Measurements from ENCODE around the gene ZNF800.
"Not testable (repeated sequence)": the region's sequence is repeated elsewhere in the genome, so short reads cannot be mapped to it uniquely, and the experiment has no call there.

The ZNF800 gene, protein sequence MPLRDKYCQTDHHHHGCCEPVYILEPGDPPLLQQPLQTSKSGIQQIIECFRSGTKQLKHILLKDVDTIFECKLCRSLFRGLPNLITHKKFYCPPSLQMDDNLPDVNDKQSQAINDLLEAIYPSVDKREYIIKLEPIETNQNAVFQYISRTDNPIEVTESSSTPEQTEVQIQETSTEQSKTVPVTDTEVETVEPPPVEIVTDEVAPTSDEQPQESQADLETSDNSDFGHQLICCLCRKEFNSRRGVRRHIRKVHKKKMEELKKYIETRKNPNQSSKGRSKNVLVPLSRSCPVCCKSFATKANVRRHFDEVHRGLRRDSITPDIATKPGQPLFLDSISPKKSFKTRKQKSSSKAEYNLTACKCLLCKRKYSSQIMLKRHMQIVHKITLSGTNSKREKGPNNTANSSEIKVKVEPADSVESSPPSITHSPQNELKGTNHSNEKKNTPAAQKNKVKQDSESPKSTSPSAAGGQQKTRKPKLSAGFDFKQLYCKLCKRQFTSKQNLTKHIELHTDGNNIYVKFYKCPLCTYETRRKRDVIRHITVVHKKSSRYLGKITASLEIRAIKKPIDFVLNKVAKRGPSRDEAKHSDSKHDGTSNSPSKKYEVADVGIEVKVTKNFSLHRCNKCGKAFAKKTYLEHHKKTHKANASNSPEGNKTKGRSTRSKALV
- total RNA-seq: 113 to 149 (median 127) reads per million in 3 donors

DNA sequence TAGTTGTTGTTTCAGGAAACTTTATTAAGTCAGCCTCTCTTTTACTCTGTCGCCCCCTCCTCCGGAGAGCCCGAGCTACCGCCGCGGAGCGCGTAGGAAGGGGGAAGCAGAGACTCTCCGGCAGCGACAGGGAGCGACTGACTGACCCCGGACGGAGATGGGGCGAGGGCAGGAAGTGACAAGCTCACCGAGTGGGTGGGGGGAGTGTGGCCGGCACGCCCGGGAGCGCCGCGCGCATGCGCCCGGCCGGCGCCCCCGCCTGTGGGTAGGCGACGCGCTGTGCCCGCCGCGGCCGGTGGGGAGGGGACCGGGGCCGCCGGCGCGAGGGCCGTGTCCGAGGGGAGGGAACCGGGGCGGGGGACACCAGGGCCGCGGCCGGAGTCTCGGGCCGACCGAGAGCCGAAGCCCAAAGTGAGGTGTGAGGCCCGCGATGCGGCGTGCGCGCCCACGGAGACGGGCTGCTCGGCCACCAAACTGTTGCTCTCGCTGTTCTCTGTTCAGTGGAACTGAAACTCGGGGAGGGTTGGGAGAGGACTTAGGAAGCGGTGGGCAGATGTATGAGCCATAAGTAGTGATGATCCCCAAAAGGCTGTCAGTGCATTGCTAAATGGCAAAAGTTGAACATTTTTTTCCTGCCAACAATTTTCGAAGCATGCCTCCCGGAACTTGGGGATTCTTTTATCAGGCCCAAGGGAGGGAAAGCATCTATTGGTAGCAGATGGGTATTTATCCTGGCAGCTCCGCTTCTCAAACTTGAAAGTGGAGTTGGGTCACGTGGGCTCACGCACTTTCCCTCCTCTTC is at the start of gene ZNF800:
ZNF800 (minus strand) TSS at position 143 of the 802 bp plus-strand sequence. CDS start 1,151 bp downstream, outside the sequence.
- Histone ChIP-seq H3K36me3 (ENCODE audit: control insufficient read depth, insufficient read depth, low read length) (peaks cover 7% of the 10 kb centered on the region), H3K4me3 (ENCODE audit: insufficient read depth, low read depth, low read length, poor library complexity, severe bottlenecking) (peak within 1 kb of the TSS; percentile 99), H3K27me3 (replicated peaks; ENCODE audit: control insufficient read depth, insufficient read depth, low read length, poor library complexity, severe bottlenecking) (no peaks in the 10 kb centered on the region), H3K27ac (ENCODE audit: insufficient read depth, low read length, poor library complexity, severe bottlenecking) (peak within 1 kb of the TSS; percentile 93), H3K9me3 (ENCODE audit: control insufficient read depth, low read length) (no peaks in the 10 kb centered on the region), H3K4me1 (ENCODE audit: control insufficient read depth, insufficient read depth, low read length, poor library complexity, severe bottlenecking) (peaks cover 14% of the 10 kb centered on the region)
- peak; percentile 73 to 81 (median 74) for DNase-seq

DNA sequence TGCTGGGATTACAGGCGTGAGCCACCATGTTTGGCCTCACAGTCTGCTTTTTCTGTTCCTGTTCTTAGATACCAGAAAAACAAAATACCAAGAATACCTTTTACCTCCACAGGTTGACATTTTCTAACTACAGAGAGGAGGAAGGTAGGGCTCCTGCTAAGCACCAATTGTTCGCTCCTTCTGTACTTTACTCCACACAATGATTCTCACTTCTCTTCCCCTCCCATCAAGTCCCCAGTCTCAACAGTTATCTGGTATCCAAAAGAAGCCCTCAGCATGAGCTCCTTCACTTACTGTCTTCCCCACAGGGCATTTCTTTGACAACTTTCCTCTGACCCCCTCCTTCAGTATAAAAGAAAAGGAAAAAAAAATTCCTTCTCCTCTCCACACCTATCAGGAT is 47.7 kb upstream of the ZNF800 start:
- H3K36me3 ChIP-seq (ENCODE audit: control insufficient read depth, insufficient read depth, low read length): no peaks in the 10 kb centered on the region

DNA sequence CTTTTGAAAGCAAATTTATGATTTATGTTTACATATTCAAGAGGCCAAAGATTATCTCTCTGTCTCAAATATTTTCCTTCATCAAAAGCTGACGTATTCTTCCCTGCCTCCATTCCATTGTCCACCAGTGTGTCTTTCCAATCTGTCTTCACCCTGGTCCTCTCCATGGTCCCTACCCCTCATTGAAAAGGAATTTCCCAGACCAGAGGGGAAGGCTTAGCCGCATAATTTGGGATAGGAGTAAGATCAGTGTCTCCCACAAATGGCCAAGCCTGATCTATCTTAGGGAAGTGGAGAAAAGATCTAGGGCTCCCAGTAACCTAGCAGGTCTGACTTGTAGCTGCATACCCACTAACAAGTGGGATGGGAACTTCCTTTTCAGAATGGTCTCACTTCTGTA is 46.3 kb upstream of the ZNF800 start:
- no peaks in the 10 kb centered on the region for H3K36me3 ChIP-seq (ENCODE audit: control insufficient read depth, insufficient read depth, low read length)
- no peak for DNase-seq
- no peaks in the 10 kb centered on the region for H3K4me1 ChIP-seq (ENCODE audit: control insufficient read depth, insufficient read depth, low read length, poor library complexity, severe bottlenecking)
- no peaks in the 10 kb centered on the region for H3K9me3 ChIP-seq (ENCODE audit: control insufficient read depth, low read length)
- H3K27ac ChIP-seq (ENCODE audit: insufficient read depth, low read length, poor library complexity, severe bottlenecking): no peak overlapping the region
- H3K27me3 ChIP-seq (replicated peaks; ENCODE audit: control insufficient read depth, insufficient read depth, low read length, poor library complexity, severe bottlenecking): no peaks in the 10 kb centered on the region
- H3K4me3 ChIP-seq (ENCODE audit: insufficient read depth, low read depth, low read length, poor library complexity, severe bottlenecking): no peak overlapping the region

More for the DNA sequence above, 47.7 kb upstream of the ZNF800 start:
- Histone ChIP-seq H3K4me3 (ENCODE audit: insufficient read depth, low read depth, low read length, poor library complexity, severe bottlenecking) (no peak overlapping the region), H3K27ac (ENCODE audit: insufficient read depth, low read length, poor library complexity, severe bottlenecking) (no peak overlapping the region), H3K9me3 (ENCODE audit: control insufficient read depth, low read length) (no peaks in the 10 kb centered on the region), H3K27me3 (replicated peaks; ENCODE audit: control insufficient read depth, insufficient read depth, low read length, poor library complexity, severe bottlenecking) (no peaks in the 10 kb centered on the region), H3K4me1 (ENCODE audit: control insufficient read depth, insufficient read depth, low read length, poor library complexity, severe bottlenecking) (no peaks in the 10 kb centered on the region)
- no peak for DNase-seq

DNA sequence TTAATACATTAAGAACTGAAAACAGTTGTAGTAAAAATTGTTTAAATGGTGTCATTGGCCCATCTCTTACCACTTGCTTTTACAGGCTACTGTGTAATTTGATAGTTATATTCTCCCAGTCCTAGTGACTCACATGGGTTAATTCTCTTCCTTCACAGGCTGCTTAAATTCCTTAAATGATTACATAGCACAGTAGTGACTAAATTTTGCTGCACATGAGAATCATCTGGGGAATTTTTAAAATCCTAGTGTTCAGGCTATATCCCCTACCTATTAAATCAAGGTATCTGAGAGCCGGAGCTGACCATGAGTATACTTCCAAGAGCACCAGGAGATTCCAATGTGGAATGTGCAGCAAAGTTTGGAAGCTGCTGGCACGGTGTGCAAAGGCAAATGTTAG is 45.3 kb upstream of the ZNF800 start:
- H3K4me3 ChIP-seq (ENCODE audit: insufficient read depth, low read depth, low read length, poor library complexity, severe bottlenecking): no peak overlapping the region
- DNase-seq: no peak
- H3K27me3 ChIP-seq (replicated peaks; ENCODE audit: control insufficient read depth, insufficient read depth, low read length, poor library complexity, severe bottlenecking): no peaks in the 10 kb centered on the region
- H3K4me1 ChIP-seq (ENCODE audit: control insufficient read depth, insufficient read depth, low read length, poor library complexity, severe bottlenecking): no peaks in the 10 kb centered on the region
- H3K9me3 ChIP-seq (ENCODE audit: control insufficient read depth, low read length): no peaks in the 10 kb centered on the region
- H3K27ac ChIP-seq (ENCODE audit: insufficient read depth, low read length, poor library complexity, severe bottlenecking): no peak overlapping the region
- H3K36me3 ChIP-seq (ENCODE audit: control insufficient read depth, insufficient read depth, low read length): no peaks in the 10 kb centered on the region

DNA sequence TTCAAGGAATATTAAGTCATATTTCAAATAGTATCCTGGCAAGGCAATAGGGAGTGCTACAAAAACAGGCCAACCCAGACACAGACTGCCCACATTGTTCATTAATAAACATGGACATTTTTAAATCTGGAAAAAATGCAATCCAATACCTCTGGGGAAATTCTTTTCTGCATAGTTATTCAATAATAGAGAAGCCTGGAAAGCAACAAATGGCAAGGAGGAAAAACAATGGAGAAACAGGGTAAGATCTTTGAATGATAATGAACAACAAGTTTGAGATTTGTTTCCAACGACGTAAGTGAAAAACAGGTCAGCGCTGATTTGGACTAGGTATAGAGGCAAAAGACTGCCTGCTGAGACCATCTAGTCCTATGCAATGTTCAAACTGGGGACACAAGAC is 44.7 kb upstream of the ZNF800 start:
- Histone ChIP-seq H3K4me1 (ENCODE audit: control insufficient read depth, insufficient read depth, low read length, poor library complexity, severe bottlenecking) (no peaks in the 10 kb centered on the region), H3K9me3 (ENCODE audit: control insufficient read depth, low read length) (no peaks in the 10 kb centered on the region), H3K36me3 (ENCODE audit: control insufficient read depth, insufficient read depth, low read length) (no peaks in the 10 kb centered on the region), H3K27me3 (replicated peaks; ENCODE audit: control insufficient read depth, insufficient read depth, low read length, poor library complexity, severe bottlenecking) (no peaks in the 10 kb centered on the region), H3K4me3 (ENCODE audit: insufficient read depth, low read depth, low read length, poor library complexity, severe bottlenecking) (no peak overlapping the region), H3K27ac (ENCODE audit: insufficient read depth, low read length, poor library complexity, severe bottlenecking) (no peak overlapping the region)
- no peak for DNase-seq

DNA sequence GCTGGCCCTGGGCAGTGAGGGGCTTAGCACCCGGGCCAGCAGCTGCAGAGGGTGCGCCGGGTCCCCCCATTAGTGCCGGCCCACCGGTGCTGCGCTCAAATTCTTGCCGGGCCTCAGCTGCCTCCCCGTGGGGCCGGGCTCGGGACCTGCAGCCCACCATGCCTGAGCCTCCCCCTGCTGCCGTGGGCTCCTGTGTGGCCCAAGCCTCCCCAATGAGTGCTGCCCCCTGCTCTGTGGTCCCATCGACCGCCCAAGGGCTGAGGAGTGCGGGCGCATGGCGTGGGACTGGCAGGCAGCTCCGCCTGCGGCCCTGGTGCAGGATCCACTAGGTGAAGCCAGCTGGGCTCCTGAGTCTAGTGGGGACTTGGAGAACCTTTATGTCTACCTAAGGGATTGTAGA is 36.8 kb upstream of the ZNF800 start:
- H3K27me3 ChIP-seq (replicated peaks; ENCODE audit: control insufficient read depth, insufficient read depth, low read length, poor library complexity, severe bottlenecking); DNase-seq; H3K27ac ChIP-seq (ENCODE audit: insufficient read depth, low read length, poor library complexity, severe bottlenecking); H3K4me3 ChIP-seq (ENCODE audit: insufficient read depth, low read depth, low read length, poor library complexity, severe bottlenecking); H3K36me3 ChIP-seq (ENCODE audit: control insufficient read depth, insufficient read depth, low read length); H3K4me1 ChIP-seq (ENCODE audit: control insufficient read depth, insufficient read depth, low read length, poor library complexity, severe bottlenecking); H3K9me3 ChIP-seq (ENCODE audit: control insufficient read depth, low read length): not testable (repeated sequence)

DNA sequence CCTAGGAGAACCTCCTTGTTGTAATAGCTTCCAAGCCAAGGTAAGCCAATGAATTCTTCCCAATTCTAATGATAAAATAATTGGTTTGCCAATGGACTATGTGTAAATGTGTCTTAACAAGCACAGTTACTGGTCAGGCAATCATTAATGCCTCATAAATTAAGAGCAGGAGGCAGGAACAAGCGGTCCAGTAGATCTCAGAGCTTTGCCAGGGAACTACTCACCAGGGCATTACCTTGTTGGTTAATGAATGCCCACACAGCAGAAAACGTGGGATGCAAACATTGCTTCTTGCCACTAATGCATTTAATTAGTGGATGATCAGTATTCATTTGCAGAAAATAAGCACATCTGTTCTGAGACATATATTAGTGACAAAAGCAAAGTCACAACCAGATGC is 26.7 kb upstream of the ZNF800 start:
- Histone ChIP-seq H3K27ac (ENCODE audit: insufficient read depth, low read length, poor library complexity, severe bottlenecking) (no peak overlapping the region), H3K27me3 (replicated peaks; ENCODE audit: control insufficient read depth, insufficient read depth, low read length, poor library complexity, severe bottlenecking) (no peaks in the 10 kb centered on the region), H3K4me1 (ENCODE audit: control insufficient read depth, insufficient read depth, low read length, poor library complexity, severe bottlenecking) (peaks cover 9% of the 10 kb centered on the region), H3K4me3 (ENCODE audit: insufficient read depth, low read depth, low read length, poor library complexity, severe bottlenecking) (no peak overlapping the region), H3K36me3 (ENCODE audit: control insufficient read depth, insufficient read depth, low read length) (no peaks in the 10 kb centered on the region), H3K9me3 (ENCODE audit: control insufficient read depth, low read length) (no peaks in the 10 kb centered on the region)
- DNase-seq: no peak

DNA sequence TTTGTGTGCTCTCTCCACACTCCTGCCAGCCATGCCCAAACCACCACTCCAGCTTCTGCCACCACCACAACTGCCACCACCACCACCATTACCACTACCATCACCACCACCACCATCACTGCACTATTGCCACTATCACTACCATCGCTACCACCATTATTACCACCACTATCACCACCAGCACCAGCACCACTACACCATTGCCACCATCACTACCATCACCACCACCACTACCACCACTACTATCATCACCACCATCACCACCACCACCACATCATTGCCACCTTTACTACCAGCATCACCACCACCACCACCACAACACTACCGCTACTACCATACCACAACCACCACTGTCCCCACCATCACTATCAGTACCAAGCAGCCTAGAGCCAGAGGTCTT is 26.0 kb upstream of the ZNF800 start:
- peaks cover 9% of the 10 kb centered on the region for H3K4me1 ChIP-seq (ENCODE audit: control insufficient read depth, insufficient read depth, low read length, poor library complexity, severe bottlenecking)
- no peaks in the 10 kb centered on the region for H3K36me3 ChIP-seq (ENCODE audit: control insufficient read depth, insufficient read depth, low read length)
- H3K4me3 ChIP-seq (ENCODE audit: insufficient read depth, low read depth, low read length, poor library complexity, severe bottlenecking): no peak overlapping the region
- no peak overlapping the region for H3K27ac ChIP-seq (ENCODE audit: insufficient read depth, low read length, poor library complexity, severe bottlenecking)
- H3K27me3 ChIP-seq (replicated peaks; ENCODE audit: control insufficient read depth, insufficient read depth, low read length, poor library complexity, severe bottlenecking): no peaks in the 10 kb centered on the region
- no peaks in the 10 kb centered on the region for H3K9me3 ChIP-seq (ENCODE audit: control insufficient read depth, low read length)
- no peak for DNase-seq

DNA sequence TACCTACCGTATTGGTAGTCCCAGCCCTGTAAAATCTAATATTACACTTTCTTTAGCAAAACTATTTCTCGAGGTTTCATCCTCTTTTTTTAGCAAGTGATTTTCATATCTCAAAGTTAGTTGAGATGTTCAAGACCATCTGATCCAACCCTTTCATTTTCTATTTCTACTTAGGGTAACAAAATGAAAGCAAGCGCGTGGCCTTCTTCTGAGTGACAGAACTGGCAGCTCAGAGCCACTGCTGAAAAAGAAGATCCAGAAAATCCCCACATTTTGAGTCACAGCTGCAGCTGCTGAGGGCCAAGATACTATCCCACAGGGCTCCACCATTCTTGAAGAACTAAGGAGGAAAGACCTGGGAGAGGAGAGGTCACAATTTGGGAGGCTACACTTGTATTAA is 24.8 kb upstream of the ZNF800 start:
- H3K27me3 ChIP-seq (replicated peaks; ENCODE audit: control insufficient read depth, insufficient read depth, low read length, poor library complexity, severe bottlenecking): no peaks in the 10 kb centered on the region
- H3K36me3 ChIP-seq (ENCODE audit: control insufficient read depth, insufficient read depth, low read length): no peaks in the 10 kb centered on the region
- H3K27ac ChIP-seq (ENCODE audit: insufficient read depth, low read length, poor library complexity, severe bottlenecking): no peak overlapping the region
- H3K4me1 ChIP-seq (ENCODE audit: control insufficient read depth, insufficient read depth, low read length, poor library complexity, severe bottlenecking): peaks cover 9% of the 10 kb centered on the region
- no peak for DNase-seq
- no peaks in the 10 kb centered on the region for H3K9me3 ChIP-seq (ENCODE audit: control insufficient read depth, low read length)
- H3K4me3 ChIP-seq (ENCODE audit: insufficient read depth, low read depth, low read length, poor library complexity, severe bottlenecking): no peak overlapping the region

Measured in effector memory CD4-positive, alpha-beta T cell (primary cell).